Measurements from ENCODE around the gene UAP1. TPM values are rescaled to one million over a fixed set of nuclear protein-coding genes. Genes with fewer than 3 reads are reported as not detected.

The UAP1 gene
- total RNA-seq, 1 donor from 2014 or later: 66.2 TPM

GRCh38 chr1:162617513-162617912 is 56.0 kb downstream of the UAP1 start:
- no peak for DNase-seq

- DNase-seq: no peak
Measured at GRCh38 chr1:162619076-162619475, 57.6 kb downstream of the UAP1 start.

GRCh38 chr1:162621256-162621655 is 59.7 kb downstream of the UAP1 start:
- no peak for DNase-seq

GRCh38 chr1:162625679-162626078 is 64.2 kb downstream of the UAP1 start:
- DNase-seq: no peak

- no peak for DNase-seq
Measured at GRCh38 chr1:162626094-162626493, 64.6 kb downstream of the UAP1 start.

- no peak for DNase-seq
Measured at GRCh38 chr1:162626761-162627160, 65.2 kb downstream of the UAP1 start.

- peak; percentile 62 for DNase-seq
Measured at GRCh38 chr1:162627662-162628296, 66.3 kb downstream of the UAP1 start.

- no peak for DNase-seq
Measured at GRCh38 chr1:162629077-162629627, 67.6 kb downstream of the UAP1 start.

- peak; percentile 63 for DNase-seq
Measured at GRCh38 chr1:162629651-162630050, 68.1 kb downstream of the UAP1 start.

GRCh38 chr1:162631546-162632191 is 70.1 kb downstream of the UAP1 start:
- DNase-seq: peak; percentile 20

- DNase-seq: peak; percentile 40
Measured at GRCh38 chr1:162632217-162632666, 70.7 kb downstream of the UAP1 start, which contains the start of gene DDR2. Gene DDR2, plus strand, starts transcription at chr1:162632464. Its CDS starts 86,600 bp downstream, at chr1:162719064.

- DNase-seq: peak; percentile 34
Measured at GRCh38 chr1:162632698-162633080, 71.2 kb downstream of the UAP1 start.

- DNase-seq: peak; percentile 37
Measured at GRCh38 chr1:162633081-162633762, 71.7 kb downstream of the UAP1 start.

GRCh38 chr1:162635418-162635817 is 73.9 kb downstream of the UAP1 start:
- DNase-seq: no peak

GRCh38 chr1:162639718-162640117 is 78.2 kb downstream of the UAP1 start:
- DNase-seq: no peak

- DNase-seq: no peak
Measured at GRCh38 chr1:162641114-162641513, 79.6 kb downstream of the UAP1 start.

GRCh38 chr1:162644986-162645314 is 83.4 kb downstream of the UAP1 start:
- DNase-seq: no peak

GRCh38 chr1:162645666-162646065 is 84.1 kb downstream of the UAP1 start:
- DNase-seq: no peak

GRCh38 chr1:162649583-162649982 is 88.1 kb downstream of the UAP1 start:
- no peak for DNase-seq
